Endothelial cell of umbilical vein (primary cell): ENCODE measurements around the gene MYL2. TPM values are rescaled to one million over a fixed set of nuclear protein-coding genes. Genes with fewer than 3 reads are reported as not detected.

Experiments used
- BruUV-seq: library from RNA; stranded (reverse); fragments of 400-500 nt; replicated peaks from 2 replicates; lab custom pipeline; 2021; lab: Mats Ljungman, UMichigan
- CTCF ChIA-PET: fragments of 300-600, 350-600 bp; sonication (Branson Sonifier 250); formaldehyde crosslinking; loops from one replicate; lab custom pipeline; 2021; ENCODE audit warnings: antibody characterized with exemption, inconsistent platforms; lab: Charles Lee
- POLR2A ChIA-PET: fragments of 300-600, 350-600 bp; sonication (Branson Sonifier 250); formaldehyde crosslinking; loops from one replicate; lab custom pipeline; 2021; ENCODE audit warnings: antibody characterized with exemption, inconsistent platforms; lab: Charles Lee
- DNase-seq: peaks from one replicate; pipeline ENCODE4 v3.0.0-alpha.2; 2011; ENCODE audit warnings: low read depth, low spot score
- FAIRE-seq: peaks from 2 replicates; lab custom pipeline; 2011; peaks lifted over from hg19 to GRCh38; lab: Jason Lieb, UNC
- H2AFZ ChIP-seq: 2 replicates; pipeline ENCODE4 v1.6.0; 2012; ENCODE audit warnings: low read depth, low read length, control low read depth, inconsistent platforms
- H3K27ac ChIP-seq: 2 replicates; pipeline ENCODE4 v1.5.1; 2011; ENCODE audit warnings: low read depth, mild to moderate bottlenecking, control low read depth, low read length, moderate library complexity; ENCODE audit not compliant: insufficient read depth
- H3K27me3 ChIP-seq, 2 experiments: 2 replicates each; pipeline versions ENCODE4 v1.6.0 to v1.6.1; 2011; ENCODE audit warnings: low read length in 2 of 2, mixed read lengths in 1 of 2; ENCODE audit not compliant: control insufficient read depth in 2 of 2, insufficient read depth in 2 of 2
- H3K36me3 ChIP-seq, 2 experiments: 2 replicates in 1 of 2; 3 replicates in 1 of 2; pipeline ENCODE4 v1.5.1; 2011; ENCODE audit warnings: low read length in 2 of 2, mild to moderate bottlenecking in 1 of 2, moderate library complexity in 1 of 2; ENCODE audit not compliant: control insufficient read depth in 2 of 2, insufficient read depth in 2 of 2; ENCODE audit errors: extremely low read depth in 1 of 2
- H3K4me1 ChIP-seq: 3 replicates; pipeline ENCODE4 v1.5.1; 2011; ENCODE audit warnings: mild to moderate bottlenecking, low read length; ENCODE audit not compliant: control insufficient read depth, insufficient read depth; ENCODE audit errors: extremely low read depth
- H3K4me2 ChIP-seq: 2 replicates; pipeline ENCODE4 v1.6.1; 2011; ENCODE audit warnings: low read length, control low read depth, mixed read lengths; ENCODE audit not compliant: insufficient read depth
- H3K4me3 ChIP-seq, 3 experiments: fragments of 200-600 bp in 1 of 3; sonication (generic), shearing (Covaris generic) in 1 of 3; replicated peaks in 1 of 3; 2 replicates each; pipeline ENCODE4 v1.5.1; 2011 to 2016; ENCODE audit warnings: control low read depth in 3 of 3, low read length in 3 of 3, mild to moderate bottlenecking in 2 of 3, inconsistent platforms in 1 of 3, low read depth in 1 of 3, moderate library complexity in 1 of 3; ENCODE audit not compliant: insufficient read depth in 1 of 3
- H3K79me2 ChIP-seq: 2 replicates; pipeline ENCODE4 v1.6.0; 2012; ENCODE audit warnings: low read length, inconsistent platforms; ENCODE audit not compliant: control insufficient read depth, insufficient read depth
- H3K9ac ChIP-seq: replicated peaks from 2 replicates; pipeline ENCODE3; 2011; ENCODE audit warnings: low read length, control low read depth; ENCODE audit not compliant: insufficient read depth; ENCODE audit errors: extremely low read depth
- H3K9me1 ChIP-seq: replicated peaks from 3 replicates; pipeline ENCODE4 v1.6.0; 2011; ENCODE audit warnings: mild to moderate bottlenecking, low read length; ENCODE audit not compliant: control insufficient read depth, insufficient read depth; ENCODE audit errors: extremely low read depth
- H3K9me3 ChIP-seq: replicated peaks from 2 replicates; pipeline ENCODE4 v1.5.1; 2012; ENCODE audit warnings: low read length, inconsistent platforms; ENCODE audit not compliant: control insufficient read depth, insufficient read depth
- H4K20me1 ChIP-seq: replicated peaks from 2 replicates; pipeline ENCODE3; 2011; ENCODE audit warnings: mild to moderate bottlenecking, low read length; ENCODE audit not compliant: control insufficient read depth, insufficient read depth; ENCODE audit errors: extremely low read depth
- CTCF ChIP-seq, 2 donors: IDR thresholded peaks; 1 replicate in 1 of 2; 2 replicates in 1 of 2; pipeline ENCODE4 v1.5.1; 2011; ENCODE audit warnings: low read length in 2 of 2, mild to moderate bottlenecking in 2 of 2, moderate library complexity in 2 of 2, control low read depth in 1 of 2, inconsistent platforms in 1 of 2, low read depth in 1 of 2; ENCODE audit not compliant: insufficient read depth in 1 of 2; ENCODE audit errors: extremely low read depth in 1 of 2
- EZH2 ChIP-seq: IDR thresholded peaks from 2 replicates; pipeline ENCODE4 v1.6.1; 2012; ENCODE audit warnings: borderline replicate concordance, low read depth, mild to moderate bottlenecking, moderate library complexity, low read length, inconsistent platforms; ENCODE audit not compliant: severe bottlenecking
- FOS ChIP-seq: IDR thresholded peaks from 2 replicates; pipeline ENCODE4 v1.6.1; 2011; ENCODE audit warnings: mild to moderate bottlenecking, low read length, moderate library complexity, borderline replicate concordance; ENCODE audit not compliant: insufficient read depth
- GATA2 ChIP-seq: IDR thresholded peaks from 2 replicates; pipeline ENCODE4 v1.7.0; 2011; ENCODE audit warnings: low read depth, mild to moderate bottlenecking, moderate library complexity, mixed read lengths, low read length; ENCODE audit not compliant: insufficient read length, insufficient read depth
- JUN ChIP-seq: IDR thresholded peaks from 2 replicates; pipeline ENCODE4 v1.6.1; 2011; ENCODE audit warnings: borderline replicate concordance, low read depth; ENCODE audit not compliant: insufficient read length, insufficient read depth
- MAX ChIP-seq: IDR thresholded peaks from 2 replicates; pipeline ENCODE4 v1.6.1; 2011; ENCODE audit not compliant: insufficient read depth, insufficient read length
- MYC ChIP-seq: IDR thresholded peaks from one replicate; pipeline ENCODE4 v1.6.1; 2011; ENCODE audit warnings: mild to moderate bottlenecking, low read depth, low read length
- POLR2A ChIP-seq: IDR thresholded peaks from 2 replicates; pipeline ENCODE4 v1.6.1; 2012; ENCODE audit warnings: low read depth, mild to moderate bottlenecking, control low read depth, low read length
- POLR2AphosphoS5 ChIP-seq: IDR thresholded peaks from 2 replicates; pipeline ENCODE4 v1.6.1; 2012; ENCODE audit warnings: low read depth, mild to moderate bottlenecking, control low read depth, low read length, moderate library complexity; ENCODE audit not compliant: insufficient read depth
- dilution Hi-C: fragments of 300-500 bp; cut with MboI; formaldehyde crosslinking; loops from one replicate; pipeline ENCODE4 v1.15.0; 2019; ENCODE audit warnings: low sequenced_read_pairs; ENCODE audit not compliant: extremely low pct_ligation_motif_present
- intact Hi-C: fragments of 100-400 bp; cut with micrococcal nuclease; formaldehyde crosslinking; loops from one replicate; pipeline ENCODE4 v1.10.0; 2022
- polyA plus RNA-seq, 4 experiments: library from polyadenylated mRNA; depleted of rRNA in 3 of 4; stranded (reverse) in 3 of 4; unstranded in 1 of 4; fragments of >200 nt; gene quantifications; 2 replicates each; pipeline versions ENCODE4 v1.2.1 to v1.2.3, GENCODE V29; 2011 to 2012; ENCODE audit warnings: missing spikeins in 1 of 4
- total RNA-seq: library from RNA; stranded (reverse); gene quantifications from 2 replicates; pipeline ENCODE4 v1.2.3, GENCODE V29; 2021

Gene MYL2
- total and polyA plus RNA-seq, 2 donors (not counting 3 experiments of a cell fraction or from before 2014, with no cell fraction given): 0.93 TPM; not detected in 1

GRCh38 chr12:110885152-110885840 lies 35.1 kb downstream of the MYL2 start:
- H3K4me1 ChIP-seq: no peaks in the 10 kb centered on the region
- no peak overlapping the region for H3K9ac ChIP-seq
- no peaks in the 10 kb centered on the region for H4K20me1 ChIP-seq
- no peaks in the 10 kb centered on the region for H3K9me1 ChIP-seq
- BruUV-seq: no TSS peak
- no peak for DNase-seq
- H3K79me2 ChIP-seq: no peaks in the 10 kb centered on the region
- intact Hi-C loops (loop anchor here (5.0 kb wide), 1 partner anchor 433 kb away; the partner anchor contains the start of gene ARPC3), dilution Hi-C loops (no loop called here)
- no peaks in the 10 kb centered on the region for H3K27me3 ChIP-seq
- no peaks in the 10 kb centered on the region for H3K9me3 ChIP-seq
- no peak overlapping the region for H3K27ac ChIP-seq
- H3K4me3 ChIP-seq: no peak overlapping the region
- POLR2A ChIA-PET: no interaction called here
- CTCF ChIA-PET: interaction anchor here (1.0 kb wide), 1 partner anchor 284 kb away, joined by 3 read pairs; no protein-coding TSS in a partner anchor
- H3K4me2 ChIP-seq: no peak overlapping the region
- H2AFZ ChIP-seq: no peak overlapping the region
- TF ChIP-seq GATA2 (no peak), EZH2 (no peak), POLR2AphosphoS5 (no peak), CTCF (IDR thresholded peaks at IDR 0.05; ENCODE audit: extremely low read depth in 1 of 2, insufficient read depth in 1 of 2, low read depth in 1 of 2, low read length in 2 of 2) (no peak), POLR2A (no peak), MYC (no peak), FOS (no peak), MAX (no peak), JUN (no peak)
- FAIRE-seq: no peak
- no peaks in the 10 kb centered on the region for H3K36me3 ChIP-seq
